ENCODE data around the gene LYST. TPM values are rescaled to one million over a fixed set of nuclear protein-coding genes. Genes with fewer than 3 reads are reported as not detected.

The LYST gene
- total RNA-seq, 1 experiment from 2014 or later = 4.8 TPM

DNA sequence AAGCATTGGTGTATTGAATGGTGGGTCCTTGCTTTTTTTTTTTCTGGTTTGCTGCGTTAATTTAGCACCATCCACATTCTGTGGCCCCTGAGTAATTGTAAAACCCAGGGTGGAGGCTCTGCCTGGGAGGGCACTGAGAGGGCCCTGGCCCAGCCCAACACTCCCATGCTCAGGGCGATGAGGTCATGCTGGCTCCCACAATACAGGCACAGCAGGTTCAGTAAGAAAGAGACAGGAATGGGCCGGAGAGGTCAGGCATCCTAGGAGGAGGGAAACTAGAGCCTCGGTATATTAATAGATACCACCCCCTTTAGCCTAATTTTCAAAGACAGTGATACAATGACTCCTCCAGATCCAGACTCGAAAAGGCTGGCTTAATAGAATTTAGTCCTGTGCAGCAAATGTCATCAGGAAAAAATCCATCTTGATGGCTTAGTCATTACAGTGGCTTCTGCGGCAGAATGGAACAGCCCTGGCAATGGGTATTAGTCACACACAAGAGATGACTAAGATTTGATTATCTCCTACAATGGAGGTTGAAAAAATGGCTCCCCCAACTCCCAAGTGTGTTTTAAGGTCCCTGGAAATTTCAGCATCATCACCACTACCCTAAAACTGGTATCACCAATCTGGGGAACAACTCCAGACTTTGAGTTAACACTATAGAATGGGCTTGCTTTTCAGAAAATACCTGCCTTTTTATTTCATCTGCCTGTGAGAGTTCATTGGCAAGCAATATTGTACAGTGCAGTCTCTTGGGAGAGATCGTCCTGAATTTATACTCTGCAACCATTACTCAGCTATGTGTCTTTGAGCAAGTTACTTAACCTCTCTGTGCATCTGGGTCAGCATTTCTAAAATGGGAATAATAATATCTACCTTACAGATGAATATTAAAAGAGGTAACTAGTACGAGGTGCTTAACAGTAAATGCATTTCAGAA, 43.9 kb upstream of the LYST start:
- no TSS peak for BruUV-seq (replicated peaks)
- Histone ChIP-seq H3K9me2 (replicated peaks; ENCODE audit: low read length) (no peaks in the 10 kb centered on the region), H3K9me3 (ENCODE audit: low read length) (no peaks in the 10 kb centered on the region), H2AFZ (ENCODE audit: low read length) (no peak overlapping the region), H3K4me1 (ENCODE audit: insufficient read depth, low read length) (peaks cover 51% of the 10 kb centered on the region), H3K36me3 (ENCODE audit: low read depth, low read length) (no peaks in the 10 kb centered on the region), H3K4me2 (ENCODE audit: low read length) (peak overlapping the region; percentile 87), H4K20me1 (ENCODE audit: low read length) (no peaks in the 10 kb centered on the region), H3K4me3 (ENCODE audit: low read length) (peak overlapping the region; percentile 45), H3K79me2 (ENCODE audit: low read length) (no peaks in the 10 kb centered on the region), H3K9ac (ENCODE audit: low read length) (peak overlapping the region; percentile 93), H3F3A (ENCODE audit: low read length, unreplicated experiment) (peaks cover 3% of the 10 kb centered on the region), H3K27me3 (ENCODE audit: low read length) (no peaks in the 10 kb centered on the region), H3K27ac (ENCODE audit: low read length) (peak overlapping the region; percentile 100)
- ChIA-PET POLR2A (ENCODE audit: unreplicated experiment) (interaction anchor here (0.5 kb wide), 1 partner anchor 62 kb away, joined by 3 read pairs; no protein-coding TSS in a partner anchor), CTCF (no interaction called here)
- TF ChIP-seq, protein P1, sequence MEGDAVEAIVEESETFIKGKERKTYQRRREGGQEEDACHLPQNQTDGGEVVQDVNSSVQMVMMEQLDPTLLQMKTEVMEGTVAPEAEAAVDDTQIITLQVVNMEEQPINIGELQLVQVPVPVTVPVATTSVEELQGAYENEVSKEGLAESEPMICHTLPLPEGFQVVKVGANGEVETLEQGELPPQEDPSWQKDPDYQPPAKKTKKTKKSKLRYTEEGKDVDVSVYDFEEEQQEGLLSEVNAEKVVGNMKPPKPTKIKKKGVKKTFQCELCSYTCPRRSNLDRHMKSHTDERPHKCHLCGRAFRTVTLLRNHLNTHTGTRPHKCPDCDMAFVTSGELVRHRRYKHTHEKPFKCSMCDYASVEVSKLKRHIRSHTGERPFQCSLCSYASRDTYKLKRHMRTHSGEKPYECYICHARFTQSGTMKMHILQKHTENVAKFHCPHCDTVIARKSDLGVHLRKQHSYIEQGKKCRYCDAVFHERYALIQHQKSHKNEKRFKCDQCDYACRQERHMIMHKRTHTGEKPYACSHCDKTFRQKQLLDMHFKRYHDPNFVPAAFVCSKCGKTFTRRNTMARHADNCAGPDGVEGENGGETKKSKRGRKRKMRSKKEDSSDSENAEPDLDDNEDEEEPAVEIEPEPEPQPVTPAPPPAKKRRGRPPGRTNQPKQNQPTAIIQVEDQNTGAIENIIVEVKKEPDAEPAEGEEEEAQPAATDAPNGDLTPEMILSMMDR (conservative IDR thresholded peaks at IDR 0.05; ENCODE audit: low read depth, low read length) = no peak
- TF ChIP-seq EZH2 (IDR thresholded peaks at IDR 0.05; ENCODE audit: low read length, unreplicated experiment) (no peak), EZH2phosphoT487 (IDR thresholded peaks at IDR 0.05; ENCODE audit: borderline replicate concordance, low read length) (no peak)
- intact Hi-C loops (cut with micrococcal nuclease) = loop anchor here (2.0 kb wide), 2 partner anchors 44 to 60 kb away; partner anchors contain the start of gene LYST
- ATAC-seq (peak; percentile 74), DNase-seq (peak; percentile 92)

DNA sequence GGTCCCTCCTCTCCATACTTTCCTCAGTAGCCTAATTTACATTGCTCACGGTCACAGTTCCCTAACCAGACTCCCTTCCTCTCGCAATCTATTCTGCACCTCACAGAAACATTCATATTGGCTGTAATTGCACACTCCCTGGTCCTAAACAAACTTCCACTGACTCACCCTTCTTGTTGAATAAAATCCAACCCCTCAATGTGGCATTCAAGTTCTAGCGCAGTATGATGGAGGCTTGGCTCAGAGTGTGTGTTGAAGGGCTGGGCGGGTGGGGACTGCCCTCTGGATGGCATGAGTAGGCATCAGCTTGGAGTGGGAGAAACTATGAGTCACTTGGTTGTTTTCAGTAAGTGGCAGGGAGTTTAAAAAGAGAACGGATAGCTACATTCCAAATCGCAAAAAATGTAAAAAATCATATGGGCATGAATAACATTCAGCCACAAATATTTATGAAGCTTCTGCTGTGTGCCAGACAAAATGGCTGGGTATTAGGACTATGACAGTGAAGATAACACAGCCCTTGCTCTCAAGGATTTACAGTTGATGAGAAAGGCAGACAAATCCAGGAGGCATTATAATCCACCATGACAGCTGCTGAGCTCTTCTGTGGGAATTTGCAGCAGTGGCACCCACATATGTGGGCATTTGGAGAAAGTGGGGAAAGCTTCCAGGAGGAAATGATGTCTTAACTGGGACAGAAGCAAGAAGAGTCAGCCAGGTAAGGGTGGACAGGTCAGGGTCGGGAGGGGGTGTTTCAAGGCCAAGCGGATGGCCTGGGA, 42.2 kb upstream of the LYST start:
- ChIA-PET POLR2A (ENCODE audit: unreplicated experiment) (interaction anchor here (0.6 kb wide), 1 partner anchor 594 kb away, joined by 3 read pairs; no protein-coding TSS in a partner anchor), CTCF (interaction anchor here (1.0 to 1.1 kb wide), 2 partner anchors 43 to 63 kb away, joined by 5 to 7 read pairs; no protein-coding TSS in a partner anchor)
- Histone ChIP-seq H2AFZ (ENCODE audit: low read length) (0 out of 2 replicates have a peak overlapping the region, but pooled peaks have one; percentile 59), H3K4me1 (ENCODE audit: insufficient read depth, low read length) (peaks cover 49% of the 10 kb centered on the region), H3K4me3 (ENCODE audit: low read length) (peak overlapping the region; percentile 54), H3K27ac (ENCODE audit: low read length) (peak overlapping the region; percentile 100), H4K20me1 (ENCODE audit: low read length) (no peaks in the 10 kb centered on the region), H3K27me3 (ENCODE audit: low read length) (no peaks in the 10 kb centered on the region), H3F3A (ENCODE audit: low read length, unreplicated experiment) (peaks cover 3% of the 10 kb centered on the region), H3K79me2 (ENCODE audit: low read length) (no peaks in the 10 kb centered on the region), H3K4me2 (ENCODE audit: low read length) (peak overlapping the region; percentile 87), H3K36me3 (ENCODE audit: low read depth, low read length) (no peaks in the 10 kb centered on the region), H3K9ac (ENCODE audit: low read length) (peak overlapping the region; percentile 93), H3K9me2 (replicated peaks; ENCODE audit: low read length) (no peaks in the 10 kb centered on the region), H3K9me3 (ENCODE audit: low read length) (no peaks in the 10 kb centered on the region)
- DNase-seq = peak; percentile 90
- TSS peak; percentile 79 for BruUV-seq (replicated peaks)
- peak; percentile 72 for ATAC-seq
- TF ChIP-seq EZH2phosphoT487 (IDR thresholded peaks at IDR 0.05; ENCODE audit: borderline replicate concordance, low read length) = no peak
- TF ChIP-seq, protein P1 (conservative IDR thresholded peaks at IDR 0.05; ENCODE audit: low read depth, low read length) = no peak
- TF ChIP-seq EZH2 (IDR thresholded peaks at IDR 0.05; ENCODE audit: low read length, unreplicated experiment) = no peak
- intact Hi-C loops (cut with micrococcal nuclease) = no loop called here
